ENCODE data around the gene SEC22A. TPM values are rescaled to one million over a fixed set of nuclear protein-coding genes. Genes with fewer than 3 reads are reported as not detected.

Gene SEC22A
- 33.9 and 34.0 TPM in 2 replicates for total RNA-seq

GRCh38 chr3:123201557-123202427, at the start of gene SEC22A:
SEC22A (plus strand) TSS chr3:123201943; CDS start chr3:123209218, 7,275 bp downstream.

Other genes starting within 250 kb of the SEC22A start
- gene SEMA5B, start 174.2 kb upstream of the SEC22A start, total RNA-seq = 0.11 and 0.26 TPM in 2 replicates
- 84.2 and 104 TPM in 2 replicates for gene PDIA5, start 134.9 kb upstream of the SEC22A start, total RNA-seq
- gene ADCY5, start 247.1 kb downstream of the SEC22A start, total RNA-seq = 0.43 and 0.87 TPM in 2 replicates